SK-N-SH treated with all-trans-retinoic acid at 6 μM for 48 hours (cell line): Measurements from ENCODE around the gene PINK1.

Source experiments
- ATAC-seq: fragments of 200-7000 bp; cut with Tn5 transposase; 3 replicates; pipeline ENCODE4 v1.9.1; 2020; ENCODE audit warnings: mild to moderate bottlenecking, moderate library complexity
- ARNTL ChIP-seq: fragments of 450-650 bp; formaldehyde crosslinking; IDR thresholded peaks from 2 replicates; pipeline ENCODE4 v1.5.0; 2020; ENCODE audit warnings: low read depth, mild to moderate bottlenecking, moderate library complexity, borderline replicate concordance
- BACH2 ChIP-seq: fragments of 250-450 bp; sonication (Bioruptor Pico); IDR thresholded peaks from 2 replicates; pipeline ENCODE4 v1.9.0; 2021; ENCODE audit warnings: mild to moderate bottlenecking, borderline replicate concordance
- CSDC2 ChIP-seq: fragments of 250-450 bp; sonication (Bioruptor Pico); IDR thresholded peaks from 2 replicates; pipeline ENCODE4 v1.5.0; 2020; ENCODE audit warnings: mild to moderate bottlenecking, moderate library complexity
- CSRNP3 ChIP-seq: fragments of 250-450 bp; sonication (Bioruptor Pico); IDR thresholded peaks from 2 replicates; pipeline ENCODE4 v1.5.1; 2021; ENCODE audit warnings: mild to moderate bottlenecking, moderate library complexity
- ESRRG ChIP-seq: fragments of 250-450 bp; sonication (Bioruptor Pico); IDR thresholded peaks from 2 replicates; pipeline ENCODE4 v1.6.1; 2021; ENCODE audit warnings: mild to moderate bottlenecking
- GLIS3 ChIP-seq: fragments of 250-450 bp; sonication (Bioruptor Pico); IDR thresholded peaks from 2 replicates; pipeline ENCODE4 v1.5.0; 2020; ENCODE audit warnings: mild to moderate bottlenecking, moderate library complexity
- ISL1 ChIP-seq: fragments of 250-450 bp; sonication (Bioruptor Pico); IDR thresholded peaks from 2 replicates; pipeline ENCODE4 v2.1.2; 2022; ENCODE audit warnings: mild to moderate bottlenecking, moderate library complexity
- OSR1 ChIP-seq: fragments of 250-450 bp; sonication (Bioruptor Pico); IDR thresholded peaks from 2 replicates; pipeline ENCODE4 v1.8.0; 2022; ENCODE audit warnings: moderate library complexity, mild to moderate bottlenecking, inconsistent platforms
- PATZ1 ChIP-seq: fragments of 250-450 bp; sonication (Bioruptor Pico); IDR thresholded peaks from 2 replicates; pipeline ENCODE4 v1.8.0; 2020; ENCODE audit warnings: mild to moderate bottlenecking, moderate library complexity, borderline replicate concordance
- PPARA ChIP-seq: fragments of 250-450 bp; sonication (Bioruptor Pico); IDR thresholded peaks from 2 replicates; pipeline ENCODE4 v1.5.0; 2020; ENCODE audit warnings: mild to moderate bottlenecking, borderline replicate concordance
- RARB ChIP-seq: fragments of 250-450 bp; sonication (Bioruptor Pico); IDR thresholded peaks from 2 replicates; pipeline ENCODE4 v1.8.0; 2021; ENCODE audit warnings: mild to moderate bottlenecking, moderate library complexity
- SNAI2 ChIP-seq: fragments of 250-450 bp; sonication (Bioruptor Pico); IDR thresholded peaks from 2 replicates; pipeline ENCODE4 v1.5.0; 2020; ENCODE audit warnings: mild to moderate bottlenecking, moderate library complexity
- TCF4 ChIP-seq: fragments of 250-450 bp; sonication (Bioruptor Pico); IDR thresholded peaks from 2 replicates; pipeline ENCODE4 v1.8.0; 2021; ENCODE audit warnings: mild to moderate bottlenecking, moderate library complexity, borderline replicate concordance
- TOX ChIP-seq: fragments of 250-450 bp; sonication (Bioruptor Pico); IDR thresholded peaks from 2 replicates; pipeline ENCODE4 v1.8.0; 2021; ENCODE audit warnings: mild to moderate bottlenecking, moderate library complexity, borderline replicate concordance
- ZC3H10 ChIP-seq: fragments of 250-450 bp; sonication (Bioruptor Pico); IDR thresholded peaks from 2 replicates; pipeline ENCODE4 v1.5.1; 2021; ENCODE audit warnings: mild to moderate bottlenecking, moderate library complexity
- ZFP3 ChIP-seq: fragments of 250-450 bp; sonication (Bioruptor Pico); IDR thresholded peaks from 2 replicates; pipeline ENCODE4 v1.5.0; 2020; ENCODE audit warnings: mild to moderate bottlenecking, moderate library complexity
- ZFP30 ChIP-seq: fragments of 450-650 bp; formaldehyde crosslinking; IDR thresholded peaks from 2 replicates; pipeline ENCODE4 v1.5.0; 2022; ENCODE audit warnings: mild to moderate bottlenecking, moderate library complexity
- ZNF565 ChIP-seq: fragments of 450-650 bp; formaldehyde crosslinking; conservative IDR thresholded peaks from 2 replicates; pipeline ENCODE4 v1.5.0; 2020; ENCODE audit warnings: low read depth, mild to moderate bottlenecking, moderate library complexity
- ZNF70 ChIP-seq: fragments of 450-650 bp; formaldehyde crosslinking; IDR thresholded peaks from 2 replicates; pipeline ENCODE4 v1.5.0; 2020; ENCODE audit warnings: mild to moderate bottlenecking, moderate library complexity
- ZNF8 ChIP-seq: fragments of 450-650 bp; formaldehyde crosslinking; IDR thresholded peaks from 2 replicates; pipeline ENCODE4 v1.5.0; 2020; ENCODE audit warnings: mild to moderate bottlenecking, moderate library complexity
- TF ChIP-seq, protein P1 (sequence below): fragments of 250-450 bp; sonication (Bioruptor Pico); IDR thresholded peaks from 2 replicates; pipeline ENCODE4 v1.8.0; 2021; ENCODE audit warnings: low read depth, mild to moderate bottlenecking, moderate library complexity, borderline replicate concordance
- TF ChIP-seq, protein P2 (sequence below): fragments of 250-450 bp; sonication (Bioruptor Pico); IDR thresholded peaks from 2 replicates; pipeline ENCODE4 v1.5.0; 2020; ENCODE audit warnings: mild to moderate bottlenecking, moderate library complexity
- TF ChIP-seq, protein P3 (sequence below): fragments of 250-450 bp; sonication (Bioruptor Pico); IDR thresholded peaks from 2 replicates; pipeline ENCODE4 v1.5.1; 2020; ENCODE audit warnings: low read depth, mild to moderate bottlenecking, moderate library complexity

The PINK1 gene

DNA sequence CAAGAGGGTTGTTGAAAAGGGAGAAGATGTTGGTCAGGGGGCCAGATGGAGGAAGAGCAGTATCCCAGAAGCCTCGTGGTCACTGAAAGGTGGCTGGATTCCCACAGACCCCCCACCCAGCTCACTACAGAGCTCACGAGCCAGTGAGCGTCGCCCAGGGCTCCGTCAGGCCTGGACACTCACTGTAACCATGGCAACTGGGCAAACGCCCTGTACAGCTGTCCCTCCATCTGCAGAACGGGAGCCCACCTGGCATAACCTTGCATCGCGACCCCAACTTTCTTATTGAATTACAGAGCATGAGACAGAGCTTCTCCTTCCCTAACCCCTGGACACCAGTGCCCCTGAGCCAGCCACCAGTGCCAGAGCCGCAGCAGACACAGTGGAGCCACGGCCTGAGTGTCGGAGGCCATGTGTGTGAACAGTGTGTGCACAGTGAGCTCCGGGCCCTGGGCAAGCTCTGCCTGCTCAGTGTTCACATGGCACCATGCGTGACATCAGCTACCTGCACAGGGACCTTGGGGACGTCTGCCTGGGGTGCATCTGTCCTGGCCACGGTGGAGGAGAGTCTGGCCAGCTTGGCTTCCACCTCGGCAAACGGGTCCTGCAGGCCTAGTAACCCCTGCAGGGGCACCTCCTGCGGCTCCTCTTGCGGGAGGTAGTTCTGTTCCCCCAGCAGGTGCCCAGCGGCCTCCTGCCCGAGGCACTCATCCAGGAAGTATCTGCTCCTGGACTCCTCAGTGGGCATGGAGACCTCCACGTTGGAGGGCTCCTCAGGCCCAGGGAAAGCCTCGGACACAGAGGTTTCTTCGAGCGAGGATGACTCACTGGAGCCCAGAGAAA is 53.8 kb downstream of the PINK1 start:
- no peak for ATAC-seq
- TF ChIP-seq CSDC2 (CRISPR knock-in tag) (no peak), BACH2 (CRISPR knock-in tag) (no peak), TOX (CRISPR knock-in tag) (no peak), ZFP30 (no peak), ZNF70 (CRISPR knock-in tag) (no peak), ZFP3 (CRISPR knock-in tag) (no peak), SNAI2 (CRISPR knock-in tag) (no peak), CSRNP3 (CRISPR knock-in tag) (no peak), OSR1 (no peak), ZNF8 (CRISPR knock-in tag) (no peak), GLIS3 (CRISPR knock-in tag) (no peak), ZNF565 (CRISPR knock-in tag) (no peak)

DNA sequence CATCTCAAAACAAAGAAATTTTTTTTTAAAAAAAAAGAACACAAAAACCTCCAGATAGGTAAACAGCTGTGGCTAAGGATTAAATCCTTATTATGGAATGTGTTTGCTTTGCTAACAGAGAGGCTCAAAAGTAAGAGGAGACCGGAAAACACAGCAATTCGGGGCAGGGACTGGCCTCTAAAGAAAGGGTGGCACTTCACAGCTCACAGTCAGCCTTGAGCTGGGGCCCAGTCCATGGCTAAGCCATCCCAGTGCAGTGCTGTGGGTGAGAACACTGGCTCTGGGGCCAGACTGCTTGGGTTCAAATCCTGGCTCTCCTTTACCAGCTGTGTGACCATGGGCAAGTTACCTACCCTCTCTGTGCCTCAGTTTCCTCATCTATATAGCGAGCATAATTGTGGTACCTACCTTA is 56.4 kb downstream of the PINK1 start:
- TF ChIP-seq OSR1 (no peak), ZFP3 (CRISPR knock-in tag) (no peak), ZC3H10 (no peak), ZNF8 (CRISPR knock-in tag) (no peak), RARB (no peak), ESRRG (CRISPR knock-in tag) (no peak), ARNTL (CRISPR knock-in tag) (no peak), BACH2 (CRISPR knock-in tag) (no peak), ZNF70 (CRISPR knock-in tag) (no peak), PPARA (CRISPR knock-in tag) (no peak), ISL1 (CRISPR knock-in tag) (no peak), TOX (CRISPR knock-in tag) (no peak), SNAI2 (CRISPR knock-in tag) (no peak), ZNF565 (CRISPR knock-in tag) (no peak), PATZ1 (CRISPR knock-in tag) (no peak), CSDC2 (CRISPR knock-in tag) (no peak), TCF4 (CRISPR knock-in tag) (no peak)
- TF ChIP-seq, protein P1, sequence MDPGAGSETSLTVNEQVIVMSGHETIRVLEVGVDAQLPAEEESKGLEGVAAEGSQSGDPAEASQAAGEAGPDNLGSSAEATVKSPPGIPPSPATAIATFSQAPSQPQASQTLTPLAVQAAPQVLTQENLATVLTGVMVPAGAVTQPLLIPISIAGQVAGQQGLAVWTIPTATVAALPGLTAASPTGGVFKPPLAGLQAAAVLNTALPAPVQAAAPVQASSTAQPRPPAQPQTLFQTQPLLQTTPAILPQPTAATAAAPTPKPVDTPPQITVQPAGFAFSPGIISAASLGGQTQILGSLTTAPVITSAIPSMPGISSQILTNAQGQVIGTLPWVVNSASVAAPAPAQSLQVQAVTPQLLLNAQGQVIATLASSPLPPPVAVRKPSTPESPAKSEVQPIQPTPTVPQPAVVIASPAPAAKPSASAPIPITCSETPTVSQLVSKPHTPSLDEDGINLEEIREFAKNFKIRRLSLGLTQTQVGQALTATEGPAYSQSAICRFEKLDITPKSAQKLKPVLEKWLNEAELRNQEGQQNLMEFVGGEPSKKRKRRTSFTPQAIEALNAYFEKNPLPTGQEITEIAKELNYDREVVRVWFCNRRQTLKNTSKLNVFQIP (CRISPR knock-in tag), result no peak
- TF ChIP-seq, protein P2, sequence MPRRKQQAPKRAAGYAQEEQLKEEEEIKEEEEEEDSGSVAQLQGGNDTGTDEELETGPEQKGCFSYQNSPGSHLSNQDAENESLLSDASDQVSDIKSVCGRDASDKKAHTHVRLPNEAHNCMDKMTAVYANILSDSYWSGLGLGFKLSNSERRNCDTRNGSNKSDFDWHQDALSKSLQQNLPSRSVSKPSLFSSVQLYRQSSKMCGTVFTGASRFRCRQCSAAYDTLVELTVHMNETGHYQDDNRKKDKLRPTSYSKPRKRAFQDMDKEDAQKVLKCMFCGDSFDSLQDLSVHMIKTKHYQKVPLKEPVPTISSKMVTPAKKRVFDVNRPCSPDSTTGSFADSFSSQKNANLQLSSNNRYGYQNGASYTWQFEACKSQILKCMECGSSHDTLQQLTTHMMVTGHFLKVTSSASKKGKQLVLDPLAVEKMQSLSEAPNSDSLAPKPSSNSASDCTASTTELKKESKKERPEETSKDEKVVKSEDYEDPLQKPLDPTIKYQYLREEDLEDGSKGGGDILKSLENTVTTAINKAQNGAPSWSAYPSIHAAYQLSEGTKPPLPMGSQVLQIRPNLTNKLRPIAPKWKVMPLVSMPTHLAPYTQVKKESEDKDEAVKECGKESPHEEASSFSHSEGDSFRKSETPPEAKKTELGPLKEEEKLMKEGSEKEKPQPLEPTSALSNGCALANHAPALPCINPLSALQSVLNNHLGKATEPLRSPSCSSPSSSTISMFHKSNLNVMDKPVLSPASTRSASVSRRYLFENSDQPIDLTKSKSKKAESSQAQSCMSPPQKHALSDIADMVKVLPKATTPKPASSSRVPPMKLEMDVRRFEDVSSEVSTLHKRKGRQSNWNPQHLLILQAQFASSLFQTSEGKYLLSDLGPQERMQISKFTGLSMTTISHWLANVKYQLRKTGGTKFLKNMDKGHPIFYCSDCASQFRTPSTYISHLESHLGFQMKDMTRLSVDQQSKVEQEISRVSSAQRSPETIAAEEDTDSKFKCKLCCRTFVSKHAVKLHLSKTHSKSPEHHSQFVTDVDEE (CRISPR knock-in tag), result no peak
- TF ChIP-seq, protein P3, sequence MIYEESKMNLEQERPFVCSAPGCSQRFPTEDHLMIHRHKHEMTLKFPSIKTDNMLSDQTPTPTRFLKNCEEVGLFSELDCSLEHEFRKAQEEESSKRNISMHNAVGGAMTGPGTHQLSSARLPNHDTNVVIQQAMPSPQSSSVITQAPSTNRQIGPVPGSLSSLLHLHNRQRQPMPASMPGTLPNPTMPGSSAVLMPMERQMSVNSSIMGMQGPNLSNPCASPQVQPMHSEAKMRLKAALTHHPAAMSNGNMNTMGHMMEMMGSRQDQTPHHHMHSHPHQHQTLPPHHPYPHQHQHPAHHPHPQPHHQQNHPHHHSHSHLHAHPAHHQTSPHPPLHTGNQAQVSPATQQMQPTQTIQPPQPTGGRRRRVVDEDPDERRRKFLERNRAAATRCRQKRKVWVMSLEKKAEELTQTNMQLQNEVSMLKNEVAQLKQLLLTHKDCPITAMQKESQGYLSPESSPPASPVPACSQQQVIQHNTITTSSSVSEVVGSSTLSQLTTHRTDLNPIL (CRISPR knock-in tag), result no peak
- TF ChIP-seq, all 23 proteins: peak for 0
- no peak for ATAC-seq
